HepG2 (cell line): ENCODE results near the gene OR13A1. TPM values are rescaled to one million over a fixed set of nuclear protein-coding genes. Genes with fewer than 3 reads are reported as not detected.

Experiments
- ATAC-seq: fragments of 200-7000 bp; cut with Tn5 transposase; 3 replicates; pipeline ENCODE4 v1.9.1; 2020; ENCODE audit warnings: mild to moderate bottlenecking, moderate library complexity
- BruUV-seq: library from RNA; stranded (reverse); fragments of 400-500 nt; replicated peaks from 2 replicates; lab custom pipeline; 2021; lab: Mats Ljungman, UMichigan
- CTCF ChIA-PET: fragments of 300-600 bp; formaldehyde crosslinking; extraction: SDS; loops from one replicate; lab custom pipeline; 2021; ENCODE audit warnings: low total read pairs, inconsistent platforms, low intra/inter-chr PET ratio; lab: Yijun Ruan, JAX
- POLR2A ChIA-PET: fragments of 350-600 bp; sonication (Branson Sonifier 250); formaldehyde crosslinking; loops from one replicate; lab custom pipeline; 2020; ENCODE audit warnings: antibody characterized with exemption, inconsistent platforms; lab: Yijun Ruan, JAX
- DNase-seq: peaks from one replicate; pipeline ENCODE4 v3.0.0-alpha.2; 2015; ENCODE audit warnings: low spot score
- FAIRE-seq: peaks from 3 replicates; lab custom pipeline; 2011; peaks lifted over from hg19 to GRCh38; lab: Jason Lieb, UNC
- H2AFZ ChIP-seq: one replicate; pipeline ENCODE4 v1.6.1; 2011; ENCODE audit warnings: low read length, inconsistent platforms
- H3K27ac ChIP-seq: fragments of 300-600 bp; 3 replicates; pipeline ENCODE4 v1.8.0; 2011; ENCODE audit warnings: mixed run types, mild to moderate bottlenecking, mixed read lengths, low read length, inconsistent platforms; ENCODE audit not compliant: insufficient read depth; ENCODE audit errors: extremely low read length
- H3K27me3 ChIP-seq, 2 experiments: fragments of 200-600 bp in 1 of 2; 2 replicates in 1 of 2; 3 replicates in 1 of 2; pipeline versions ENCODE4 v1.6.0 to v1.8.0; 2011; ENCODE audit warnings: low read length in 2 of 2, mild to moderate bottlenecking in 2 of 2, moderate library complexity in 2 of 2, inconsistent platforms in 1 of 2; ENCODE audit not compliant: insufficient read depth in 2 of 2, control insufficient read depth in 1 of 2
- H3K36me3 ChIP-seq, 2 experiments: fragments of 200-600 bp in 1 of 2; replicated peaks in 1 of 2; 2 replicates in 1 of 2; 3 replicates in 1 of 2; pipeline versions ENCODE4 v1.5.1 to v1.8.0; 2011; ENCODE audit warnings: low read length in 2 of 2, inconsistent platforms in 1 of 2; ENCODE audit not compliant: insufficient read depth in 2 of 2, control insufficient read depth in 1 of 2
- H3K4me1 ChIP-seq: 2 replicates; pipeline ENCODE4 v1.5.1; 2012; ENCODE audit warnings: low read length, inconsistent platforms; ENCODE audit not compliant: insufficient read depth
- H3K4me2 ChIP-seq: 2 replicates; pipeline ENCODE4 v1.6.0; 2011; ENCODE audit warnings: low read depth, low read length, inconsistent platforms
- H3K4me3 ChIP-seq, 3 experiments: fragments of 200-600 bp in 1 of 3; sonication (generic), shearing (Covaris generic) in 1 of 3; replicated peaks in 1 of 3; 2 replicates each; pipeline ENCODE4 v1.5.1; 2011 to 2016; ENCODE audit warnings: low read length in 3 of 3, inconsistent platforms in 2 of 3, low read depth in 2 of 3, mild to moderate bottlenecking in 2 of 3, control low read depth in 1 of 3, mixed read lengths in 1 of 3; ENCODE audit not compliant: insufficient read depth in 1 of 3
- H3K79me2 ChIP-seq: one replicate; pipeline ENCODE4 v1.6.1; 2011; ENCODE audit warnings: low read length, inconsistent platforms; ENCODE audit not compliant: insufficient read depth
- H3K9ac ChIP-seq: 2 replicates; pipeline ENCODE4 v1.6.0; 2011; ENCODE audit warnings: mild to moderate bottlenecking, low read depth, low read length, inconsistent platforms; ENCODE audit not compliant: insufficient read depth
- H3K9me3 ChIP-seq: 2 replicates; pipeline ENCODE4 v1.5.1; 2012; ENCODE audit warnings: mild to moderate bottlenecking, low read length
- H4K20me1 ChIP-seq: 2 replicates; pipeline ENCODE4 v1.6.0; 2011; ENCODE audit warnings: inconsistent platforms, mild to moderate bottlenecking, low read length, moderate library complexity; ENCODE audit not compliant: insufficient read depth
- MAFF ChIP-seq: IDR thresholded peaks from 2 replicates; pipeline ENCODE4 v1.6.1; 2011; ENCODE audit warnings: low read depth, low read length, improper control_type of control experiment
- MAFK ChIP-seq, 2 experiments: IDR thresholded peaks in 1 of 2; conservative IDR thresholded peaks in 1 of 2; 2 replicates each; pipeline ENCODE4 v1.6.1; 2011; ENCODE audit warnings: improper control_type of control experiment in 2 of 2, low read length in 2 of 2
- POGZ ChIP-seq: sonication (generic); formaldehyde crosslinking; IDR thresholded peaks from 2 replicates; pipeline ENCODE4 v1.4.0; 2020; ENCODE audit warnings: mild to moderate bottlenecking, missing genetic modification reagents
- ZNF644 ChIP-seq: IDR thresholded peaks from 2 replicates; pipeline ENCODE4 v1.6.1; 2016; ENCODE audit warnings: low read depth
- WGBS: methylation state at CpG from one replicate; pipeline ENCODE4 v1.1.6; 2017; ENCODE audit warnings: low lambda C conversion rate; 5-methylcytosine and 5-hydroxymethylcytosine counted together
- in situ Hi-C: cut with HindIII; loops from 2 replicates; pipeline ENCODE4 v1.10.0; 2017; ENCODE audit warnings: low pct_unique_long_range_greater_than_20kb; ENCODE audit not compliant: extremely low pct_ligation_motif_present
- intact Hi-C: fragments of 100-400 bp; cut with micrococcal nuclease; formaldehyde crosslinking; loops from one replicate; pipeline ENCODE4 v1.10.0; 2022; ENCODE audit not compliant: unreplicated experiment
- polyA plus RNA-seq, 8 experiments: library from polyadenylated mRNA; depleted of rRNA in 3 of 8; stranded (reverse) in 7 of 8; unstranded in 1 of 8; fragments of >200 nt; fragmentation: Illumina TruSeq in 4 of 8; extraction: Trizol in 4 of 8; gene quantifications; 2 replicates each; pipeline versions ENCODE4 v1.2.1 to v1.2.3, GENCODE V29; 2011 to 2016; ENCODE audit warnings: low read depth in 4 of 8, missing spikeins in 1 of 8, mixed read lengths in 1 of 8; ENCODE audit not compliant: insufficient read depth in 1 of 8
- total RNA-seq, 5 experiments: library from RNA; depleted of rRNA; stranded (reverse); fragments of >200 nt; fragmentation: Illumina TruSeq; extraction: Trizol; gene quantifications; 2 replicates each; pipeline ENCODE4 v1.2.3, GENCODE V29; 2016; ENCODE audit warnings: low read depth in 1 of 5
- TF ChIP-seq, protein P1 (sequence below): sonication (generic); formaldehyde crosslinking; IDR thresholded peaks from 2 replicates; pipeline ENCODE4 v1.4.0; 2020; ENCODE audit warnings: missing genetic modification reagents
- TF ChIP-seq, protein P2 (sequence below): sonication (generic); formaldehyde crosslinking; IDR thresholded peaks from 2 replicates; pipeline ENCODE4 v1.4.0; 2020; ENCODE audit warnings: mild to moderate bottlenecking, missing genetic modification reagents, borderline replicate concordance
- TF ChIP-seq, protein P3 (sequence below): sonication (generic); formaldehyde crosslinking; IDR thresholded peaks from 2 replicates; pipeline ENCODE4 v1.5.1; 2020; ENCODE audit warnings: mild to moderate bottlenecking, moderate library complexity, missing genetic modification reagents

OR13A1 gene
- total and polyA plus RNA-seq, 2 of the 13 experiments (the other 11 are each of a cell fraction or from before 2014, with no cell fraction given), result not detected

DNA sequence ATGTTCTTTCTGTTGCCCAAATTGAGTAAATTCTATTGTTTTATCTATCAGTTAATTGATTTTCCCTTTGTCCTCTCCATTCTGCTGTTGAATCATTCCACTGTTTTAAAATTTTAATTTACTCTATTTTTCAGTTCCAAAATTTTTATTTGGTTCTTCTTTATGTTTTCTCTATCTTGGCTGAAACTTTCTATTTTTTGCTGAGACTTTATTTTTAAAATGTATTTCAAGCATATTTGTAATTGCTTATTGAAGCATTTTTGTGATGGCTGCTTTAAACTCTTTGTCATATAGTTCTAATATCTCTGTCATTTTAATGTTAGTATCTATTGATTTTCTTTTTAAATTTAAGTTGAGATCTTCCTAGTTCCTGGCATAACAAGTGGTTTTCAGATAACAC lies 60.5 kb downstream of the OR13A1 start:
- no peak for FAIRE-seq
- Histone ChIP-seq H2AFZ (no peak overlapping the region), H3K4me3 (no peak overlapping the region), H3K9me3 (no peaks in the 10 kb centered on the region), H3K27me3 (0 out of 5 replicates have a peak, but pooled peaks cover 0 to 6% of the 10 kb centered on the region in 2 experiments), H3K4me1 (peaks cover 7% of the 10 kb centered on the region; the same call in 1 of the 2 replicates), H4K20me1 (no peaks in the 10 kb centered on the region), H3K36me3 (no peaks in the 10 kb centered on the region), H3K9ac (no peak overlapping the region), H3K4me2 (no peak overlapping the region), H3K79me2 (no peaks in the 10 kb centered on the region), H3K27ac (no peak overlapping the region)
- CTCF ChIA-PET, result no interaction called here
- DNase-seq, result no peak
- TF ChIP-seq MAFF (0 out of 2 replicates have a peak, but pooled peaks have one; percentile 25), MAFK (conservative IDR thresholded peaks at IDR 0.05 in 1 of 2, IDR thresholded peaks at IDR 0.05 in 1 of 2; ENCODE audit: low read length in 2 of 2) (peak; percentile 31 to 47; a peak in 3 of 4 replicates)
- TF ChIP-seq, protein P1, sequence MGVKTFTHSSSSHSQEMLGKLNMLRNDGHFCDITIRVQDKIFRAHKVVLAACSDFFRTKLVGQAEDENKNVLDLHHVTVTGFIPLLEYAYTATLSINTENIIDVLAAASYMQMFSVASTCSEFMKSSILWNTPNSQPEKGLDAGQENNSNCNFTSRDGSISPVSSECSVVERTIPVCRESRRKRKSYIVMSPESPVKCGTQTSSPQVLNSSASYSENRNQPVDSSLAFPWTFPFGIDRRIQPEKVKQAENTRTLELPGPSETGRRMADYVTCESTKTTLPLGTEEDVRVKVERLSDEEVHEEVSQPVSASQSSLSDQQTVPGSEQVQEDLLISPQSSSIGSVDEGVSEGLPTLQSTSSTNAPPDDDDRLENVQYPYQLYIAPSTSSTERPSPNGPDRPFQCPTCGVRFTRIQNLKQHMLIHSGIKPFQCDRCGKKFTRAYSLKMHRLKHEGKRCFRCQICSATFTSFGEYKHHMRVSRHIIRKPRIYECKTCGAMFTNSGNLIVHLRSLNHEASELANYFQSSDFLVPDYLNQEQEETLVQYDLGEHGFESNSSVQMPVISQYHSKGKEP (CRISPR knock-in tag), result no peak
- intact Hi-C loops, result loop anchor here (10.0 kb wide), 1 partner anchor 180 kb away; no protein-coding TSS in a partner anchor
- POLR2A ChIA-PET, result no interaction called here
- no TSS peak for BruUV-seq
- in situ Hi-C loops, result no loop called here
- no peak for ATAC-seq

GRCh38 chr10:45253183-45253914 lies 62.1 kb downstream of the OR13A1 start:
- Histone ChIP-seq H3K27ac (no peak overlapping the region), H3K79me2 (no peaks in the 10 kb centered on the region), H3K36me3 (no peaks in the 10 kb centered on the region), H2AFZ (no peak overlapping the region), H3K9ac (no peak overlapping the region), H3K9me3 (no peaks in the 10 kb centered on the region), H3K4me1 (peaks cover 8% of the 10 kb centered on the region; the same call in 1 of the 2 replicates), H3K27me3 (no peaks in the 10 kb centered on the region), H4K20me1 (no peaks in the 10 kb centered on the region), H3K4me3 (no peak overlapping the region), H3K4me2 (no peak overlapping the region)
- in situ Hi-C loops (no loop called here), intact Hi-C loops (loop anchor here (10.0 kb wide), 1 partner anchor 181 kb away; no protein-coding TSS in a partner anchor)
- CTCF ChIA-PET, result no interaction called here
- whole genome bisulfite sequencing, result no CpG with 5 or more reads among the region's 2 CpGs
- no peak for ATAC-seq
- no peak for FAIRE-seq
- DNase-seq, result no peak
- no TSS peak for BruUV-seq
- POLR2A ChIA-PET, result no interaction called here
- TF ChIP-seq, protein P2, sequence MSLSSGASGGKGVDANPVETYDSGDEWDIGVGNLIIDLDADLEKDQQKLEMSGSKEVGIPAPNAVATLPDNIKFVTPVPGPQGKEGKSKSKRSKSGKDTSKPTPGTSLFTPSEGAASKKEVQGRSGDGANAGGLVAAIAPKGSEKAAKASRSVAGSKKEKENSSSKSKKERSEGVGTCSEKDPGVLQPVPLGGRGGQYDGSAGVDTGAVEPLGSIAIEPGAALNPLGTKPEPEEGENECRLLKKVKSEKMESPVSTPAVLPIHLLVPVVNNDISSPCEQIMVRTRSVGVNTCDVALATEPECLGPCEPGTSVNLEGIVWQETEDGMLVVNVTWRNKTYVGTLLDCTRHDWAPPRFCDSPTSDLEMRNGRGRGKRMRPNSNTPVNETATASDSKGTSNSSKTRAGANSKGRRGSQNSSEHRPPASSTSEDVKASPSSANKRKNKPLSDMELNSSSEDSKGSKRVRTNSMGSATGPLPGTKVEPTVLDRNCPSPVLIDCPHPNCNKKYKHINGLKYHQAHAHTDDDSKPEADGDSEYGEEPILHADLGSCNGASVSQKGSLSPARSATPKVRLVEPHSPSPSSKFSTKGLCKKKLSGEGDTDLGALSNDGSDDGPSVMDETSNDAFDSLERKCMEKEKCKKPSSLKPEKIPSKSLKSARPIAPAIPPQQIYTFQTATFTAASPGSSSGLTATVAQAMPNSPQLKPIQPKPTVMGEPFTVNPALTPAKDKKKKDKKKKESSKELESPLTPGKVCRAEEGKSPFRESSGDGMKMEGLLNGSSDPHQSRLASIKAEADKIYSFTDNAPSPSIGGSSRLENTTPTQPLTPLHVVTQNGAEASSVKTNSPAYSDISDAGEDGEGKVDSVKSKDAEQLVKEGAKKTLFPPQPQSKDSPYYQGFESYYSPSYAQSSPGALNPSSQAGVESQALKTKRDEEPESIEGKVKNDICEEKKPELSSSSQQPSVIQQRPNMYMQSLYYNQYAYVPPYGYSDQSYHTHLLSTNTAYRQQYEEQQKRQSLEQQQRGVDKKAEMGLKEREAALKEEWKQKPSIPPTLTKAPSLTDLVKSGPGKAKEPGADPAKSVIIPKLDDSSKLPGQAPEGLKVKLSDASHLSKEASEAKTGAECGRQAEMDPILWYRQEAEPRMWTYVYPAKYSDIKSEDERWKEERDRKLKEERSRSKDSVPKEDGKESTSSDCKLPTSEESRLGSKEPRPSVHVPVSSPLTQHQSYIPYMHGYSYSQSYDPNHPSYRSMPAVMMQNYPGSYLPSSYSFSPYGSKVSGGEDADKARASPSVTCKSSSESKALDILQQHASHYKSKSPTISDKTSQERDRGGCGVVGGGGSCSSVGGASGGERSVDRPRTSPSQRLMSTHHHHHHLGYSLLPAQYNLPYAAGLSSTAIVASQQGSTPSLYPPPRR (CRISPR knock-in tag), result no peak
- no peak for TF ChIP-seq POGZ (CRISPR knock-in tag)
- TF ChIP-seq ZNF644 (CRISPR knock-in tag), result no peak
- TF ChIP-seq, protein P3, sequence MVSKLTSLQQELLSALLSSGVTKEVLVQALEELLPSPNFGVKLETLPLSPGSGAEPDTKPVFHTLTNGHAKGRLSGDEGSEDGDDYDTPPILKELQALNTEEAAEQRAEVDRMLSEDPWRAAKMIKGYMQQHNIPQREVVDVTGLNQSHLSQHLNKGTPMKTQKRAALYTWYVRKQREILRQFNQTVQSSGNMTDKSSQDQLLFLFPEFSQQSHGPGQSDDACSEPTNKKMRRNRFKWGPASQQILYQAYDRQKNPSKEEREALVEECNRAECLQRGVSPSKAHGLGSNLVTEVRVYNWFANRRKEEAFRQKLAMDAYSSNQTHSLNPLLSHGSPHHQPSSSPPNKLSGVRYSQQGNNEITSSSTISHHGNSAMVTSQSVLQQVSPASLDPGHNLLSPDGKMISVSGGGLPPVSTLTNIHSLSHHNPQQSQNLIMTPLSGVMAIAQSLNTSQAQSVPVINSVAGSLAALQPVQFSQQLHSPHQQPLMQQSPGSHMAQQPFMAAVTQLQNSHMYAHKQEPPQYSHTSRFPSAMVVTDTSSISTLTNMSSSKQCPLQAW (CRISPR knock-in tag), result no peak
